ENCODE data around the gene GTF2A1.

The GTF2A1 gene

GRCh38 chr14:81219210-81219758 lies 1.5 kb downstream of the GTF2A1 start:
- Histone ChIP-seq H3K36me3 (ENCODE audit: control insufficient read depth in 5 of 5, insufficient read depth in 5 of 5, low read length in 5 of 5) (peaks cover 5 to 17% (median 12%) of the 10 kb centered on the region in 5 donors), H3K27me3 (ENCODE audit: control insufficient read depth in 5 of 5, insufficient read depth in 4 of 5, low read length in 5 of 5) (no peaks in the 10 kb centered on the region), H3K9ac (ENCODE audit: low read length in 5 of 5) (peak overlapping the region; percentile 95 to 98 (median 96)), H3K4me3 (ENCODE audit: low read depth in 1 of 5, low read length in 5 of 5) (peak overlapping the region; percentile 83 to 97 (median 96)), H3K9me3 (ENCODE audit: control insufficient read depth in 5 of 5, low read length in 5 of 5) (no peaks in the 10 kb centered on the region), H3K4me1 (ENCODE audit: control insufficient read depth in 5 of 5, insufficient read depth in 5 of 5, low read length in 5 of 5) (peaks cover 3 to 27% (median 23%) of the 10 kb centered on the region in 5 donors), H3K27ac (ENCODE audit: low read depth, low read length) (peak overlapping the region; percentile 96)

GRCh38 chr14:81211844-81212243 lies 8.9 kb downstream of the GTF2A1 start:
- H3K4me3 ChIP-seq (ENCODE audit: low read depth in 1 of 5, low read length in 5 of 5), result no peak overlapping the region
- H3K27ac ChIP-seq (ENCODE audit: low read depth, low read length), result no peak overlapping the region
- H3K27me3 ChIP-seq (ENCODE audit: control insufficient read depth in 5 of 5, insufficient read depth in 4 of 5, low read length in 5 of 5), result no peaks in the 10 kb centered on the region
- no peak overlapping the region for H3K9ac ChIP-seq (ENCODE audit: low read length in 5 of 5)
- H3K36me3 ChIP-seq (ENCODE audit: control insufficient read depth in 5 of 5, insufficient read depth in 5 of 5, low read length in 5 of 5), result peaks cover 14 to 50% (median 30%) of the 10 kb centered on the region in 5 donors
- H3K9me3 ChIP-seq (ENCODE audit: control insufficient read depth in 5 of 5, low read length in 5 of 5), result no peaks in the 10 kb centered on the region
- peaks cover 2 to 9% (median 5%) of the 10 kb centered on the region in 5 donors for H3K4me1 ChIP-seq (ENCODE audit: control insufficient read depth in 5 of 5, insufficient read depth in 5 of 5, low read length in 5 of 5)

DNA sequence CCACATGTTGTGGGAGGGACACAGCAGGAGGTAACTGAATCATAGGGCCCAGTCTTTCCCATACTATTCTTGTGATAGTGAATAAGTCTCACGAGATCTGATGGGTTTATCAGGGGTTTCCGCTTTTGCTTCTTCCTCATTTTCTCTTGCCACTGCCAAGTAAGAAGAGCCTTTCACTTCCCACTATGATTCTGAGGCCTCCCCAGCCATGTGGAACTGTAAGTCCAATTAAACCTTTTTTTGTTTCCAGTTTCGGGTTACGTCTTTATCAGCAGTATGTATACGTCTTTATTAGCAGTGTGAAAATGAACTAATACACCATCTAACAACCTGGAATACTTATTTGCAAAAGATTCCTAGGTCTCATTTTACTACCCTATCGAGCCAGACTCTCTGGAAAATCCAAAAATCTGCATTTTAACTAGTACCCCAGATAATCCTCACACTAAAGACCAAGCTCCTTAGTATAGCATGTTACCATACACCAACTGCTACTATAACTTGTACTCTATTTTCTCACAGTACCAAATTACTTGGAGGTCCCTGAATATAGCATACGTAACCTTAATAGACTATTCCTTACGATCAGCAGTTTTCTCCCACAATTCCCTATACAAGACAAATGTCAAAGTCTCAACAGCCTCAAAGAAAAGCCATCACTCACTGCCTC lies 11.5 kb downstream of the GTF2A1 start:
- Histone ChIP-seq H3K27ac (ENCODE audit: low read depth, low read length) (peak overlapping the region; percentile 14), H3K27me3 (ENCODE audit: control insufficient read depth in 5 of 5, insufficient read depth in 4 of 5, low read length in 5 of 5) (no peaks in the 10 kb centered on the region), H3K36me3 (ENCODE audit: control insufficient read depth in 5 of 5, insufficient read depth in 5 of 5, low read length in 5 of 5) (peaks cover 10 to 34% (median 26%) of the 10 kb centered on the region in 5 donors), H3K4me3 (ENCODE audit: low read depth in 1 of 5, low read length in 5 of 5) (no peak overlapping the region), H3K9me3 (ENCODE audit: control insufficient read depth in 5 of 5, low read length in 5 of 5) (no peaks in the 10 kb centered on the region), H3K4me1 (ENCODE audit: control insufficient read depth in 5 of 5, insufficient read depth in 5 of 5, low read length in 5 of 5) (peaks cover 0 to 9% (median 3%) of the 10 kb centered on the region in 5 donors), H3K9ac (ENCODE audit: low read length in 5 of 5) (peak overlapping the region in 2 of 5 donors; percentile 1 to 7)

- no peaks in the 10 kb centered on the region for H3K27me3 ChIP-seq (ENCODE audit: control insufficient read depth in 5 of 5, insufficient read depth in 4 of 5, low read length in 5 of 5)
- H3K36me3 ChIP-seq (ENCODE audit: control insufficient read depth in 5 of 5, insufficient read depth in 5 of 5, low read length in 5 of 5), result peaks cover 13 to 37% (median 26%) of the 10 kb centered on the region in 5 donors
- peak overlapping the region in 1 of 5 donors; percentile 59 for H3K9ac ChIP-seq (ENCODE audit: low read length in 5 of 5)
- H3K4me1 ChIP-seq (ENCODE audit: control insufficient read depth in 5 of 5, insufficient read depth in 5 of 5, low read length in 5 of 5), result peaks cover 0 to 9% (median 3%) of the 10 kb centered on the region in 5 donors
- H3K27ac ChIP-seq (ENCODE audit: low read depth, low read length), result peak overlapping the region; percentile 48
- no peaks in the 10 kb centered on the region for H3K9me3 ChIP-seq (ENCODE audit: control insufficient read depth in 5 of 5, low read length in 5 of 5)
- H3K4me3 ChIP-seq (ENCODE audit: low read depth in 1 of 5, low read length in 5 of 5), result no peak overlapping the region
These were observed 12.3 kb downstream of the GTF2A1 start for GRCh38 chr14:81208489-81208888.

DNA sequence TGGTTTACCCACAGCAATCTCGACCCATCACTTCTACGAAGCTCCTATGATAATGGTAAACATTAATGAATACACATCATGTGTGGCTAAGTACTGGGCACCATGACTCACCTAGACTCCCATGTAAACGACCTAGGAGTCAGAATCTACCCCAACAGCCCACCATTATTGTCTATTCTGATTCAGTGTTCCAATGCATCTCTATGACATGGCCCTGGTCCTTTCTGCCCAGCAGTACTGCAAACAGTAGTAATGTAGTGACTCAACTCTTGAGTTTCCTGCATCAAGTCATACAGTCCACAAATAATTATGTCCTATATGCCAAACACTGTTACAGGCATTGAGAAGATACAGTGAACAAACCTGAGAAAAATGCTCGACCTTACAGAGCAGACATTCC lies 14.6 kb downstream of the GTF2A1 start:
- H3K36me3 ChIP-seq (ENCODE audit: control insufficient read depth in 5 of 5, insufficient read depth in 5 of 5, low read length in 5 of 5), result peaks cover 27 to 49% (median 32%) of the 10 kb centered on the region in 5 donors

DNA sequence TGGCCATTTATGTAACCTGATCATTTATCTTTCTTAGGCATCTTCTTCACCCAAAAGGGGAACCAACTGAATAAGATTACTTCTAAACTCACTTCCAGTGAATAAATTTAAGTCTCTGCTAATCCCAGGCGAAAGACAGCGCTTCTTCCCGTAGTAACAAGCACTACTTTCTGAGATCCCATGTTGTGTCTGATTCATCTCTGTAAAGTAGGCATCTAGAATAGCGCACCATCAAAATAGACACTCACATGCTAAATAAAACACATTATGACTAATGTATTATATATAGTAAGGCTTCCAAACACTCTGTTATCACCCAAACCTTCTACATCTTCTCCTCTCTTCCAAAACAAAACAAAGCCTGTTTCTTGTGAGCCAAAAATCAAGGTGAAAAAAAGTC lies 15.1 kb downstream of the GTF2A1 start:
- Histone ChIP-seq H3K27me3 (ENCODE audit: control insufficient read depth in 5 of 5, insufficient read depth in 4 of 5, low read length in 5 of 5) (no peaks in the 10 kb centered on the region), H3K9ac (ENCODE audit: low read length in 5 of 5) (no peak overlapping the region), H3K36me3 (ENCODE audit: control insufficient read depth in 5 of 5, insufficient read depth in 5 of 5, low read length in 5 of 5) (peaks cover 27 to 51% (median 34%) of the 10 kb centered on the region in 5 donors), H3K9me3 (ENCODE audit: control insufficient read depth in 5 of 5, low read length in 5 of 5) (no peaks in the 10 kb centered on the region), H3K4me1 (ENCODE audit: control insufficient read depth in 5 of 5, insufficient read depth in 5 of 5, low read length in 5 of 5) (peaks cover 0 to 9% (median 3%) of the 10 kb centered on the region in 5 donors), H3K4me3 (ENCODE audit: low read depth in 1 of 5, low read length in 5 of 5) (no peak overlapping the region), H3K27ac (ENCODE audit: low read depth, low read length) (no peak overlapping the region)

More for the DNA sequence above, 14.6 kb downstream of the GTF2A1 start:
- Histone ChIP-seq H3K4me1 (ENCODE audit: control insufficient read depth in 5 of 5, insufficient read depth in 5 of 5, low read length in 5 of 5) (peaks cover 0 to 9% (median 3%) of the 10 kb centered on the region in 5 donors), H3K9me3 (ENCODE audit: control insufficient read depth in 5 of 5, low read length in 5 of 5) (no peaks in the 10 kb centered on the region), H3K27ac (ENCODE audit: low read depth, low read length) (no peak overlapping the region), H3K4me3 (ENCODE audit: low read depth in 1 of 5, low read length in 5 of 5) (no peak overlapping the region), H3K27me3 (ENCODE audit: control insufficient read depth in 5 of 5, insufficient read depth in 4 of 5, low read length in 5 of 5) (no peaks in the 10 kb centered on the region), H3K9ac (ENCODE audit: low read length in 5 of 5) (no peak overlapping the region)

GRCh38 chr14:81200054-81200453 lies 20.7 kb downstream of the GTF2A1 start:
- no peaks in the 10 kb centered on the region for H3K9me3 ChIP-seq (ENCODE audit: control insufficient read depth in 5 of 5, low read length in 5 of 5)
- no peaks in the 10 kb centered on the region for H3K27me3 ChIP-seq (ENCODE audit: control insufficient read depth in 5 of 5, insufficient read depth in 4 of 5, low read length in 5 of 5)
- no peak overlapping the region for H3K9ac ChIP-seq (ENCODE audit: low read length in 5 of 5)
- H3K4me3 ChIP-seq (ENCODE audit: low read depth in 1 of 5, low read length in 5 of 5), result no peak overlapping the region
- H3K27ac ChIP-seq (ENCODE audit: low read depth, low read length), result no peak overlapping the region
- H3K36me3 ChIP-seq (ENCODE audit: control insufficient read depth in 5 of 5, insufficient read depth in 5 of 5, low read length in 5 of 5), result peaks cover 30 to 68% (median 42%) of the 10 kb centered on the region in 5 donors
- H3K4me1 ChIP-seq (ENCODE audit: control insufficient read depth in 5 of 5, insufficient read depth in 5 of 5, low read length in 5 of 5), result no peaks in the 10 kb centered on the region

GRCh38 chr14:81199084-81199483 lies 21.7 kb downstream of the GTF2A1 start:
- Histone ChIP-seq H3K4me3 (ENCODE audit: low read depth in 1 of 5, low read length in 5 of 5) (no peak overlapping the region), H3K27ac (ENCODE audit: low read depth, low read length) (no peak overlapping the region), H3K36me3 (ENCODE audit: control insufficient read depth in 5 of 5, insufficient read depth in 5 of 5, low read length in 5 of 5) (peaks cover 36 to 76% (median 48%) of the 10 kb centered on the region in 5 donors), H3K27me3 (ENCODE audit: control insufficient read depth in 5 of 5, insufficient read depth in 4 of 5, low read length in 5 of 5) (no peaks in the 10 kb centered on the region), H3K4me1 (ENCODE audit: control insufficient read depth in 5 of 5, insufficient read depth in 5 of 5, low read length in 5 of 5) (no peaks in the 10 kb centered on the region), H3K9ac (ENCODE audit: low read length in 5 of 5) (no peak overlapping the region), H3K9me3 (ENCODE audit: control insufficient read depth in 5 of 5, low read length in 5 of 5) (no peaks in the 10 kb centered on the region)

DNA sequence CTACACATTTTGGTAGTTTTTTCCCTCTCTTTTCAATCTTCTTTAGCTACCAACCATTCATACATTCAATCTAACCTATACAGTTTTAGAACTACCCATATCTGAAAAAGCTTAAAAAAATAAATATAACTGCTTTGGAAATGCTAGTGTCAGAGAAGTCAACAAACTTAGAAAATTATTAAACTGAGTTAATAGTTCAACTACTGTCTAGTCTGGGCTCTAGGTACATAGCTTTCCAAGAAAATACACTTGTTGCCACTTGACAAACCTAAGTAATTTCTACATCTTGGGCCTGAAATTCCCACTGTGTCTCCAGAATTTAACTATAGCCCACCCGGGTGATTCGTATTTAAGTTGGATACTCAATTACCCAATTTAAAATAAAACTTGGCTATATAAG lies 22.1 kb downstream of the GTF2A1 start:
- Histone ChIP-seq H3K9me3 (ENCODE audit: control insufficient read depth in 5 of 5, low read length in 5 of 5) (no peaks in the 10 kb centered on the region), H3K4me1 (ENCODE audit: control insufficient read depth in 5 of 5, insufficient read depth in 5 of 5, low read length in 5 of 5) (no peaks in the 10 kb centered on the region), H3K27me3 (ENCODE audit: control insufficient read depth in 5 of 5, insufficient read depth in 4 of 5, low read length in 5 of 5) (no peaks in the 10 kb centered on the region), H3K4me3 (ENCODE audit: low read depth in 1 of 5, low read length in 5 of 5) (no peak overlapping the region), H3K36me3 (ENCODE audit: control insufficient read depth in 5 of 5, insufficient read depth in 5 of 5, low read length in 5 of 5) (peaks cover 38 to 76% (median 51%) of the 10 kb centered on the region in 5 donors), H3K9ac (ENCODE audit: low read length in 5 of 5) (no peak overlapping the region), H3K27ac (ENCODE audit: low read depth, low read length) (no peak overlapping the region)

DNA sequence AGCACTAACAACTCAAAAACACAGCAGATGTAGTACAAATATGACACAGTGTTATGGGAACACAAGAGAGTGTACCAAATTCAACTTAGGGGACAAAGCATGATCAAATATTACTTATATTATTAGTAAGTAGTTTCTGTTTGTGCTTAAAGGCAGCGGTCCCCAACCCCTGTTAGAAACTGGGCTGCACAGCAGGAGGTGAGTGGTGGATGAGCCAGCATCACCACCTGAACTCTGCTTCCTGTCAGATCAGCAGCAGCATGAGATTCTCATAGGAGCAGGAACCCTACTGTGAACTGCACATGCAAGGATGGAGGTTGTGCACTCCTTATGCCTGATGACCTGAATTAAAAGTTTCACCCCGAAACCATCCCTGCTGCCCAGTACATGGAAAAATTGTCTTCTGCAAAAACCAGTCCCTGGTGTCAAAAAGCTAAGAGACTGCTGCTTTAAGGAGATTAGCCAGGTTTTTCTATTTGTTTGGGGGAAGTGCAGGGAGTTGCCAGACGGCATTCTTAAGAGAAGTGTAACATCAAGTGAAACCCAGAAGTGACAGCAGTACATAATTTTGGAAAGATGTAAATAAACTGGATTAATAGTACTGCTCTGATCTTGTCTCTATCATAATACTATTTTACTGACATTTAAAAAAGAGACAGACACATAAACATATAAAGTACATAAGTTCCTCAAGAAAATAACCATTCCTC lies 26.7 kb downstream of the GTF2A1 start:
- H3K9ac ChIP-seq (ENCODE audit: low read length in 5 of 5), result no peak overlapping the region
- H3K4me3 ChIP-seq (ENCODE audit: low read depth in 1 of 5, low read length in 5 of 5), result no peak overlapping the region
- H3K4me1 ChIP-seq (ENCODE audit: control insufficient read depth in 5 of 5, insufficient read depth in 5 of 5, low read length in 5 of 5), result no peaks in the 10 kb centered on the region
- H3K9me3 ChIP-seq (ENCODE audit: control insufficient read depth in 5 of 5, low read length in 5 of 5), result no peaks in the 10 kb centered on the region
- no peaks in the 10 kb centered on the region for H3K27me3 ChIP-seq (ENCODE audit: control insufficient read depth in 5 of 5, insufficient read depth in 4 of 5, low read length in 5 of 5)
- H3K36me3 ChIP-seq (ENCODE audit: control insufficient read depth in 5 of 5, insufficient read depth in 5 of 5, low read length in 5 of 5), result peaks cover 44 to 76% (median 50%) of the 10 kb centered on the region in 5 donors
- H3K27ac ChIP-seq (ENCODE audit: low read depth, low read length), result no peak overlapping the region

Data from subcutaneous abdominal adipose tissue (tissue), 5 donors.